ENCODE results near the gene SPIRE2.

Gene SPIRE2

GRCh38 chr16:89842471-89843408 lies 14.5 kb downstream of the SPIRE2 start:
- DNase-seq: no peak

- no peak for DNase-seq
Observed at GRCh38 chr16:89843409-89844350, 15.4 kb downstream of the SPIRE2 start.

GRCh38 chr16:89844739-89845339 lies 16.6 kb downstream of the SPIRE2 start:
- DNase-seq: no peak

GRCh38 chr16:89845417-89845816 lies 17.1 kb downstream of the SPIRE2 start:
- DNase-seq: no peak

- peak; percentile 68 for DNase-seq
Observed at GRCh38 chr16:89847051-89847939, 19.0 kb downstream of the SPIRE2 start.

GRCh38 chr16:89847940-89848297 lies 19.6 kb downstream of the SPIRE2 start:
- DNase-seq: no peak

- no peak for DNase-seq
Observed at GRCh38 chr16:89848974-89849373, 20.7 kb downstream of the SPIRE2 start.

GRCh38 chr16:89853306-89853993 lies 25.2 kb downstream of the SPIRE2 start:
- DNase-seq: no peak

GRCh38 chr16:89855301-89855945 lies 27.1 kb downstream of the SPIRE2 start:
- no peak for DNase-seq

GRCh38 chr16:89855986-89856385 lies 27.7 kb downstream of the SPIRE2 start:
- DNase-seq: no peak

- no peak for DNase-seq
Observed at GRCh38 chr16:89858973-89859614, 30.8 kb downstream of the SPIRE2 start.

GRCh38 chr16:89859615-89860007 lies 31.3 kb downstream of the SPIRE2 start:
- DNase-seq: no peak

- DNase-seq: peak; percentile 30
Observed at GRCh38 chr16:89860747-89861304, 32.6 kb downstream of the SPIRE2 start.

GRCh38 chr16:89861648-89862047 lies 33.4 kb downstream of the SPIRE2 start:
- DNase-seq: no peak

GRCh38 chr16:89862732-89863131 lies 34.5 kb downstream of the SPIRE2 start:
- DNase-seq: no peak

- no peak for DNase-seq
Observed at GRCh38 chr16:89863741-89864526, 35.7 kb downstream of the SPIRE2 start.

GRCh38 chr16:89864527-89864820 lies 36.2 kb downstream of the SPIRE2 start:
- DNase-seq: no peak

GRCh38 chr16:89867918-89868317 lies 39.6 kb downstream of the SPIRE2 start:
- DNase-seq: no peak

GRCh38 chr16:89869911-89870310 lies 41.6 kb downstream of the SPIRE2 start:
- DNase-seq: no peak

GRCh38 chr16:89870440-89870839 lies 42.2 kb downstream of the SPIRE2 start:
- DNase-seq: no peak
